NCI-H446 treated with DMSO at 0.1 percent for 48 hours (cell line): ENCODE measurements around the gene CACHD1.
A peak's percentile ranks its signal among the peaks of the same experiment; 100 is the strongest.

Source experiments
- DNase-seq: peaks from one replicate; lab custom pipeline; 2025; lab: John Stamatoyannopoulos, UW

CACHD1 gene

GRCh38 chr1:64473367-64473766, 3.4 kb downstream of the CACHD1 start:
- no peak for DNase-seq

GRCh38 chr1:64474133-64474532, 4.2 kb downstream of the CACHD1 start:
- no peak for DNase-seq

- peak; percentile 67 for DNase-seq
Measured at GRCh38 chr1:64474665-64475439, 4.9 kb downstream of the CACHD1 start.

- no peak for DNase-seq
Measured at GRCh38 chr1:64476251-64476952, 6.5 kb downstream of the CACHD1 start.

GRCh38 chr1:64478594-64479470, 8.9 kb downstream of the CACHD1 start:
- no peak for DNase-seq

- DNase-seq = no peak
Measured at GRCh38 chr1:64479874-64480273, 9.9 kb downstream of the CACHD1 start.

GRCh38 chr1:64480999-64481772, 11.3 kb downstream of the CACHD1 start:
- DNase-seq = no peak

- DNase-seq = no peak
Measured at GRCh38 chr1:64482128-64482527, 12.2 kb downstream of the CACHD1 start.

GRCh38 chr1:64482720-64483119, 12.8 kb downstream of the CACHD1 start:
- no peak for DNase-seq

- DNase-seq = no peak
Measured at GRCh38 chr1:64483731-64484414, 13.9 kb downstream of the CACHD1 start.

- peak; percentile 84 for DNase-seq
Measured at GRCh38 chr1:64484651-64485050, 14.7 kb downstream of the CACHD1 start.

- DNase-seq = no peak
Measured at GRCh38 chr1:64486193-64486592, 16.3 kb downstream of the CACHD1 start.

GRCh38 chr1:64487061-64487460, 17.1 kb downstream of the CACHD1 start:
- no peak for DNase-seq

- DNase-seq = no peak
Measured at GRCh38 chr1:64488862-64489261, 18.9 kb downstream of the CACHD1 start.

GRCh38 chr1:64489707-64490106, 19.8 kb downstream of the CACHD1 start:
- no peak for DNase-seq

- DNase-seq = no peak
Measured at GRCh38 chr1:64490213-64490818, 20.4 kb downstream of the CACHD1 start.

GRCh38 chr1:64492424-64492823, 22.5 kb downstream of the CACHD1 start:
- DNase-seq = no peak

GRCh38 chr1:64493831-64494230, 23.9 kb downstream of the CACHD1 start:
- no peak for DNase-seq

- DNase-seq = no peak
Measured at GRCh38 chr1:64494659-64495058, 24.7 kb downstream of the CACHD1 start.

GRCh38 chr1:64495878-64496277, 25.9 kb downstream of the CACHD1 start:
- DNase-seq = peak; percentile 6

- DNase-seq = no peak
Measured at GRCh38 chr1:64496606-64497005, 26.7 kb downstream of the CACHD1 start.
